ENCODE results near the gene RND2. TPM values are rescaled to one million over a fixed set of nuclear protein-coding genes. Genes with fewer than 3 reads are reported as not detected.

The RND2 gene
- total RNA-seq, 2 experiments from 2014 or later = not detected

DNA sequence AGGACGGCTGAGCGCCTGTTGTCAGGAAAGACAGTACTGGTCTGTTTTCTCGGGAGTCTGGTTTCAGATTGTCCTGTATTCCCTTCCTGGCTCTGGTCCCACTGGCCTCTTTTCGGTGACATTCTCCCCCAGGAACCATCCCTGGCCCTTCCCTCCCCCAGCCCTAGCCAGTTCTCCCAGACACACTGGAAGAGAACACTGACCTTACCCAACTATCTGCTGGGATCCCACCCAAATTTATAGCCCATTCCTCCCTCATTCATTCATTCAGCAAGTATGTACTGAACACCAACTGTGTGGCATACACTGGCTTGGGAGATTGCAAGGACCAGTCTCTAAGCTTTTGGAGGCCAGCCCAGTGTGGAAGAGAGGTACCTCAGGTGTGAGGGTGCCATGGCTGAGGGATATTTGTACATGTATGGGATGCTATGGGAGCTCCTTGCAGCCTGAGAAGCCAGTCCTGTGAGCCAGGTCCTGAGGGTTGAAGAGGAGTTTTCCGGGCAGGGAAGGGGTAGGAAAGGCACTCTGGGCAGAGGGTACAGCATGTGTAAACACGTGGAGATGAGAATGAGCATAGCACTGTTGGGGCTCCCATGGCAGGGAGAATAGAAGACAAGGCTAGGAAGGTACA is 5.2 kb downstream of the RND2 start:
- H3K4me1 Mint-ChIP-seq (ENCODE audit: low read depth) = no peaks in the 10 kb centered on the region
- H3K4me3 Mint-ChIP-seq = no peak overlapping the region
- TF ChIP-seq, protein P1, sequence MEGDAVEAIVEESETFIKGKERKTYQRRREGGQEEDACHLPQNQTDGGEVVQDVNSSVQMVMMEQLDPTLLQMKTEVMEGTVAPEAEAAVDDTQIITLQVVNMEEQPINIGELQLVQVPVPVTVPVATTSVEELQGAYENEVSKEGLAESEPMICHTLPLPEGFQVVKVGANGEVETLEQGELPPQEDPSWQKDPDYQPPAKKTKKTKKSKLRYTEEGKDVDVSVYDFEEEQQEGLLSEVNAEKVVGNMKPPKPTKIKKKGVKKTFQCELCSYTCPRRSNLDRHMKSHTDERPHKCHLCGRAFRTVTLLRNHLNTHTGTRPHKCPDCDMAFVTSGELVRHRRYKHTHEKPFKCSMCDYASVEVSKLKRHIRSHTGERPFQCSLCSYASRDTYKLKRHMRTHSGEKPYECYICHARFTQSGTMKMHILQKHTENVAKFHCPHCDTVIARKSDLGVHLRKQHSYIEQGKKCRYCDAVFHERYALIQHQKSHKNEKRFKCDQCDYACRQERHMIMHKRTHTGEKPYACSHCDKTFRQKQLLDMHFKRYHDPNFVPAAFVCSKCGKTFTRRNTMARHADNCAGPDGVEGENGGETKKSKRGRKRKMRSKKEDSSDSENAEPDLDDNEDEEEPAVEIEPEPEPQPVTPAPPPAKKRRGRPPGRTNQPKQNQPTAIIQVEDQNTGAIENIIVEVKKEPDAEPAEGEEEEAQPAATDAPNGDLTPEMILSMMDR (IDR thresholded peaks at IDR 0.05) = no peak
- H3K9me3 Mint-ChIP-seq = no peaks in the 10 kb centered on the region
- no peak overlapping the region for H3K27ac Mint-ChIP-seq
- POLR2A ChIA-PET = interaction anchor here (1.3 kb wide), 1 partner anchor 19 kb away, joined by 3 read pairs; no protein-coding TSS in a partner anchor
- no peak for DNase-seq
- H3K27me3 Mint-ChIP-seq = no peaks in the 10 kb centered on the region
- CTCF ChIA-PET = no interaction called here
- intact Hi-C loops (cut with micrococcal nuclease) = no loop called here
- no peaks in the 10 kb centered on the region for H3K36me3 Mint-ChIP-seq (ENCODE audit: low read depth)
- ATAC-seq = no peak

- POLR2A ChIA-PET = interaction anchor here (0.8 kb wide), 1 partner anchor 34 kb away, joined by 3 read pairs; the partner anchor contains the start of gene RPL27
- Mint-ChIP-seq H3K4me3 (no peak overlapping the region), H3K4me1 (ENCODE audit: low read depth) (no peaks in the 10 kb centered on the region), H3K27me3 (no peaks in the 10 kb centered on the region), H3K36me3 (ENCODE audit: low read depth) (no peaks in the 10 kb centered on the region), H3K9me3 (no peaks in the 10 kb centered on the region), H3K27ac (no peak overlapping the region)
- intact Hi-C loops (cut with micrococcal nuclease) = no loop called here
- TF ChIP-seq, protein P1 (IDR thresholded peaks at IDR 0.05) = no peak
- DNase-seq (no peak), ATAC-seq (no peak)
- CTCF ChIA-PET = no interaction called here
These were observed 6.6 kb downstream of the RND2 start for GRCh38 chr17:43031666-43032065.

GRCh38 chr17:43033948-43034881 is 9.2 kb downstream of the RND2 start:
- CTCF ChIA-PET = no interaction called here
- DNase-seq (no peak), ATAC-seq (no peak)
- Mint-ChIP-seq H3K9me3 (no peaks in the 10 kb centered on the region), H3K27ac (no peak overlapping the region), H3K27me3 (no peaks in the 10 kb centered on the region), H3K4me1 (ENCODE audit: low read depth) (no peaks in the 10 kb centered on the region), H3K4me3 (no peak overlapping the region), H3K36me3 (ENCODE audit: low read depth) (no peaks in the 10 kb centered on the region)
- POLR2A ChIA-PET = interaction anchor here (0.6 to 1.2 kb wide), 3 partner anchors 91 to 326 kb away, joined by 3 to 5 read pairs (median 3); partner anchors contain the start of gene BRCA1
- TF ChIP-seq, protein P1 (IDR thresholded peaks at IDR 0.05) = no peak
- intact Hi-C loops (cut with micrococcal nuclease) = no loop called here

- ChIA-PET CTCF (interaction anchor here (1.0 kb wide), 1 partner anchor 10 kb away, joined by 3 read pairs; no protein-coding TSS in a partner anchor), POLR2A (interaction anchor here (0.6 kb wide), 1 partner anchor 90 kb away, joined by 5 read pairs; the partner anchor contains the start of gene BRCA1)
- Mint-ChIP-seq H3K9me3 (no peaks in the 10 kb centered on the region), H3K4me1 (ENCODE audit: low read depth) (no peaks in the 10 kb centered on the region), H3K27me3 (no peaks in the 10 kb centered on the region), H3K4me3 (no peak overlapping the region), H3K36me3 (ENCODE audit: low read depth) (no peaks in the 10 kb centered on the region), H3K27ac (no peak overlapping the region)
- intact Hi-C loops (cut with micrococcal nuclease) = no loop called here
- DNase-seq (no peak), ATAC-seq (no peak)
- TF ChIP-seq, protein P1 (IDR thresholded peaks at IDR 0.05) = no peak
These were observed 9.9 kb downstream of the RND2 start for GRCh38 chr17:43034894-43035293.
